Natural killer cell (primary cell): ENCODE measurements around the gene AK2. TPM values are rescaled to one million over a fixed set of nuclear protein-coding genes. Genes with fewer than 3 reads are reported as not detected.
"Not testable (repeated sequence)": the region's sequence is repeated elsewhere in the genome, so short reads cannot be mapped to it uniquely, and the experiment has no call there.

Experiments used
- ATAC-seq, 3 donors: fragments of 150-1000 bp in 2 of 3; fragments of 200-7000 bp in 1 of 3; cut with Tn5 transposase; 1 replicate in 1 of 3; 2 replicates in 2 of 3; pipeline ENCODE4 v1.10.0; 2021; ENCODE audit warnings: mild to moderate bottlenecking in 2 of 3, moderate library complexity in 2 of 3
- DNase-seq, 2 donors: peaks; one replicate each; pipeline versions ENCODE4 v3.0.0 to v3.0.0-alpha.2; 2013 to 2021; ENCODE audit warnings: mixed read lengths in 1 of 2
- H3K27ac ChIP-seq: one replicate; pipeline ENCODE4 v1.5.1; 2013; ENCODE audit warnings: mild to moderate bottlenecking, low read length
- H3K27me3 ChIP-seq: one replicate; pipeline ENCODE4 v1.6.1; 2013; ENCODE audit warnings: low read length; ENCODE audit not compliant: control insufficient read depth, insufficient read depth
- H3K36me3 ChIP-seq: one replicate; pipeline ENCODE4 v1.6.1; 2013; ENCODE audit warnings: low read length; ENCODE audit not compliant: control insufficient read depth, insufficient read depth
- H3K4me1 ChIP-seq: one replicate; pipeline ENCODE4 v1.6.1; 2013; ENCODE audit warnings: low read length; ENCODE audit not compliant: control insufficient read depth, insufficient read depth
- H3K4me3 ChIP-seq: one replicate; pipeline ENCODE4 v1.5.1; 2013; ENCODE audit warnings: low read length
- H3K9me3 ChIP-seq: one replicate; pipeline ENCODE4 v1.6.1; 2013; ENCODE audit warnings: low read length; ENCODE audit not compliant: control insufficient read depth, insufficient read depth
- H3K27ac Mint-ChIP-seq, 2 donors: one replicate each; pipeline ENCODE4 v1.8.0; 2022; ENCODE audit warnings: mild to moderate bottlenecking in 2 of 2, mixed read lengths in 2 of 2, moderate library complexity in 1 of 2
- H3K27me3 Mint-ChIP-seq, 2 donors: one replicate each; pipeline ENCODE4 v1.8.0; 2022; ENCODE audit warnings: low read depth in 2 of 2, mixed read lengths in 2 of 2
- H3K36me3 Mint-ChIP-seq: one replicate; pipeline ENCODE4 v1.8.0; 2022; ENCODE audit warnings: mixed read lengths
- H3K4me1 Mint-ChIP-seq, 2 donors: one replicate each; pipeline ENCODE4 v1.8.0; 2022; ENCODE audit warnings: mixed read lengths in 2 of 2
- H3K4me3 Mint-ChIP-seq: one replicate; pipeline ENCODE4 v1.8.0; 2022; ENCODE audit warnings: mild to moderate bottlenecking, moderate library complexity, mixed read lengths
- H3K9me3 Mint-ChIP-seq, 2 donors: one replicate each; pipeline ENCODE4 v1.8.0; 2022; ENCODE audit warnings: mixed read lengths in 2 of 2
- WGBS: methylation state at CpG from one replicate; pipeline ENCODE4 v1.1.7; 2013; ENCODE audit warnings: missing lambda C conversion rate; ENCODE audit not compliant: insufficient coverage; 5-methylcytosine and 5-hydroxymethylcytosine counted together
- intact Hi-C: fragments of 100-400 bp; cut with micrococcal nuclease; formaldehyde crosslinking; loops from one replicate; pipeline ENCODE4 v1.14.2; 2022
- total RNA-seq, 4 donors: library from RNA; stranded (reverse); fragments of 120-200 nt in 1 of 4; gene quantifications; one replicate each; pipeline versions ENCODE4 v1.2.3 to v1.2.4, GENCODE V29; 2013 to 2022
- TF ChIP-seq, protein P1 (sequence below): fragments of 200-600 bp; IDR thresholded peaks from one replicate; pipeline ENCODE4 v1.8.0; 2022; ENCODE audit warnings: antibody characterized with exemption

Gene AK2
- total RNA-seq, 3 donors from 2014 or later (not counting 1 experiment from before 2014, with no cell fraction given): 64.8 to 94.0 (median 67.1) TPM

GRCh38 chr1:32998064-32998463 lies 38.6 kb downstream of the AK2 start:
- Histone ChIP-seq H3K36me3 (no peaks in the 10 kb centered on the region), H3K4me1 (peaks cover 18% of the 10 kb centered on the region), H3K27ac (no peak overlapping the region), H3K27me3 (no peaks in the 10 kb centered on the region), H3K9me3 (no peaks in the 10 kb centered on the region), H3K4me3 (no peak overlapping the region)
- Mint-ChIP-seq H3K9me3 (no peaks in the 10 kb centered on the region), H3K4me1 (peaks cover 12 to 29% of the 10 kb centered on the region in 2 donors), H3K4me3 (no peak overlapping the region), H3K27ac (peak overlapping the region in 1 of 2 donors; percentile 5), H3K27me3 (no peaks in the 10 kb centered on the region), H3K36me3 (no peaks in the 10 kb centered on the region)
- WGBS: 54% methylated on average over 5 of the region's 5 CpGs
- intact Hi-C loops: no loop called here
- no peak for DNase-seq
- ATAC-seq: no peak
- TF ChIP-seq, protein P1, sequence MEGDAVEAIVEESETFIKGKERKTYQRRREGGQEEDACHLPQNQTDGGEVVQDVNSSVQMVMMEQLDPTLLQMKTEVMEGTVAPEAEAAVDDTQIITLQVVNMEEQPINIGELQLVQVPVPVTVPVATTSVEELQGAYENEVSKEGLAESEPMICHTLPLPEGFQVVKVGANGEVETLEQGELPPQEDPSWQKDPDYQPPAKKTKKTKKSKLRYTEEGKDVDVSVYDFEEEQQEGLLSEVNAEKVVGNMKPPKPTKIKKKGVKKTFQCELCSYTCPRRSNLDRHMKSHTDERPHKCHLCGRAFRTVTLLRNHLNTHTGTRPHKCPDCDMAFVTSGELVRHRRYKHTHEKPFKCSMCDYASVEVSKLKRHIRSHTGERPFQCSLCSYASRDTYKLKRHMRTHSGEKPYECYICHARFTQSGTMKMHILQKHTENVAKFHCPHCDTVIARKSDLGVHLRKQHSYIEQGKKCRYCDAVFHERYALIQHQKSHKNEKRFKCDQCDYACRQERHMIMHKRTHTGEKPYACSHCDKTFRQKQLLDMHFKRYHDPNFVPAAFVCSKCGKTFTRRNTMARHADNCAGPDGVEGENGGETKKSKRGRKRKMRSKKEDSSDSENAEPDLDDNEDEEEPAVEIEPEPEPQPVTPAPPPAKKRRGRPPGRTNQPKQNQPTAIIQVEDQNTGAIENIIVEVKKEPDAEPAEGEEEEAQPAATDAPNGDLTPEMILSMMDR: no peak

- TF ChIP-seq, protein P1: no peak
- DNase-seq (no peak), ATAC-seq (no peak)
- Histone ChIP-seq H3K36me3 (no peaks in the 10 kb centered on the region), H3K27me3 (no peaks in the 10 kb centered on the region), H3K9me3 (no peaks in the 10 kb centered on the region), H3K4me1 (peaks cover 24% of the 10 kb centered on the region), H3K4me3 (no peak overlapping the region), H3K27ac (no peak overlapping the region)
- Mint-ChIP-seq H3K9me3 (no peaks in the 10 kb centered on the region), H3K4me3 (no peak overlapping the region), H3K27me3 (no peaks in the 10 kb centered on the region), H3K4me1 (peaks cover 16 to 29% of the 10 kb centered on the region in 2 donors), H3K27ac (peak overlapping the region in 1 of 2 donors; percentile 5), H3K36me3 (no peaks in the 10 kb centered on the region)
- 84% methylated on average over 2 of the region's 2 CpGs for WGBS
- intact Hi-C loops: no loop called here
These were observed 39.2 kb downstream of the AK2 start for GRCh38 chr1:32997381-32997891.

GRCh38 chr1:32993324-32993636 lies 43.4 kb downstream of the AK2 start:
- H3K4me3 Mint-ChIP-seq, H3K27me3 ChIP-seq, H3K27ac Mint-ChIP-seq, DNase-seq, H3K27me3 Mint-ChIP-seq, H3K36me3 Mint-ChIP-seq, ATAC-seq, H3K9me3 Mint-ChIP-seq, H3K9me3 ChIP-seq, intact Hi-C loops, H3K36me3 ChIP-seq, H3K4me3 ChIP-seq: not testable (repeated sequence)
- H3K27ac ChIP-seq: peak overlapping the region; percentile 69
- WGBS: 80% methylated on average over 8 of the region's 8 CpGs
- peaks cover 46% of the 10 kb centered on the region for H3K4me1 ChIP-seq
- H3K4me1 Mint-ChIP-seq: peaks cover 28 to 33% of the 10 kb centered on the region in 2 donors

GRCh38 chr1:32992489-32993323 lies 44.0 kb downstream of the AK2 start:
- H3K4me1 ChIP-seq: peaks cover 40% of the 10 kb centered on the region
- no peaks in the 10 kb centered on the region for H3K27me3 ChIP-seq
- Mint-ChIP-seq H3K4me1 (peaks cover 22 to 28% of the 10 kb centered on the region in 2 donors), H3K27ac (peak overlapping the region; percentile 13 to 75), H3K9me3 (no peaks in the 10 kb centered on the region), H3K27me3 (no peaks in the 10 kb centered on the region), H3K36me3 (no peaks in the 10 kb centered on the region), H3K4me3 (no peak overlapping the region)
- WGBS: 52% methylated on average over 7 of the region's 7 CpGs
- H3K27ac ChIP-seq: peak overlapping the region; percentile 69
- DNase-seq (peak; percentile 27 to 76), ATAC-seq (peak; percentile 76 to 88 (median 85))
- H3K4me3 ChIP-seq: no peak overlapping the region
- intact Hi-C loops: no loop called here
- TF ChIP-seq, protein P1: no peak
- no peaks in the 10 kb centered on the region for H3K9me3 ChIP-seq
- no peaks in the 10 kb centered on the region for H3K36me3 ChIP-seq
